CD4-positive, alpha-beta T cell treated with Interleukin-6 for 4 hours (primary cell): Measurements from ENCODE around the gene OTOP2.

ENCODE experiments used
- DNase-seq: peaks from one replicate; pipeline ENCODE4 v3.0.0-alpha.2; 2020; ENCODE audit warnings: mixed read lengths

Gene OTOP2

GRCh38 chr17:74924250-74924948, at the start of gene OTOP2:
OTOP2 (plus strand) TSS chr17:74924273; CDS start chr17:74924633, 360 bp downstream.
- DNase-seq: no peak

- no peak for DNase-seq
Measured at GRCh38 chr17:74874615-74875037, 49.4 kb upstream of the OTOP2 start.

- no peak for DNase-seq
Measured at GRCh38 chr17:74875155-74875976, 48.7 kb upstream of the OTOP2 start.

GRCh38 chr17:74875977-74876593, 48.0 kb upstream of the OTOP2 start:
- DNase-seq: no peak

GRCh38 chr17:74877592-74878548, 46.2 kb upstream of the OTOP2 start:
- DNase-seq: no peak

- DNase-seq: no peak
Measured at GRCh38 chr17:74878658-74879057, 45.4 kb upstream of the OTOP2 start.

- no peak for DNase-seq
Measured at GRCh38 chr17:74879308-74879707, 44.8 kb upstream of the OTOP2 start.

GRCh38 chr17:74881073-74881472, 43.0 kb upstream of the OTOP2 start:
- no peak for DNase-seq

GRCh38 chr17:74882517-74883240, 41.4 kb upstream of the OTOP2 start:
- DNase-seq: no peak

GRCh38 chr17:74883241-74883745, 40.8 kb upstream of the OTOP2 start:
- DNase-seq: no peak

- DNase-seq: no peak
Measured at GRCh38 chr17:74888469-74888868, 35.6 kb upstream of the OTOP2 start.

GRCh38 chr17:74890554-74890953, 33.5 kb upstream of the OTOP2 start:
- no peak for DNase-seq

GRCh38 chr17:74892013-74892841, 31.8 kb upstream of the OTOP2 start:
- no peak for DNase-seq

- DNase-seq: peak; percentile 12
Measured at GRCh38 chr17:74892974-74893911, 30.8 kb upstream of the OTOP2 start, which contains the start of gene FADS6. FADS6 (minus strand) TSS chr17:74893633; CDS start chr17:74893595, 38 bp downstream.

GRCh38 chr17:74893936-74894671, 30.0 kb upstream of the OTOP2 start:
- no peak for DNase-seq

- DNase-seq: no peak
Measured at GRCh38 chr17:74898376-74898946, 25.6 kb upstream of the OTOP2 start.

- no peak for DNase-seq
Measured at GRCh38 chr17:74900208-74900607, 23.9 kb upstream of the OTOP2 start.
